Stimulated activated CD4-positive, alpha-beta T cell treated with anti-CD3 and anti-CD28 coated beads, Interleukin-15, amount 100 ng/mL, for 24 hours (primary cell): Measurements from ENCODE around the gene CT45A9.
"Not testable (repeated sequence)": the region's sequence is repeated elsewhere in the genome, so short reads cannot be mapped to it uniquely, and the experiment has no call there.

Experiments used
- DNase-seq: peaks from one replicate; pipeline ENCODE4 v3.0.0-alpha.2; 2020

The CT45A9 gene, protein sequence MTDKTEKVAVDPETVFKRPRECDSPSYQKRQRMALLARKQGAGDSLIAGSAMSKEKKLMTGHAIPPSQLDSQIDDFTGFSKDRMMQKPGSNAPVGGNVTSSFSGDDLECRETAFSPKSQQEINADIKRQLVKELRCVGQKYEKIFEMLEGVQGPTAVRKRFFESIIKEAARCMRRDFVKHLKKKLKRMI

DNA sequence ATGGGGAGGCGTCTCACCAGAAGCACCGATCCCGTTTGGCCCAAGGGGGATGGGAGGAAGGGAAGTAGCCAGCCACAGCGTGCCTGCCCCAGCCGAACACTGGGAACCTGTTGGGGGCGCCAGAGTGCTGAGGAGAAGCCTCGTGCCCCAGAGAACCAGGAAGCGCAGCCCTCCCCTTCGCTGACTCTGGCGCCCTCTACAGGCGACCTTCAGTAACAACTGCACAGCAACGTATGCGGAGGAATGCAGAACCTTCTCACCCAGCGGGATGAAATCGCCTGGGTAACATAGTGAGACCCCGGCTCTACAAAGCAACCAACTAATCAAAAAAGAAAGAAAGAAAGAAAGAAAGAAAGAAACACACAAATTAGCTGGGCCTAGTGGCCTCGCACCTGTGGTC, at the start of gene CT45A9:
TSS of gene CT45A9 (minus strand) at position 101 of the 400 bp plus-strand sequence. CDS start 3,751 bp downstream, outside the sequence.
- DNase-seq, result not testable (repeated sequence)

DNA sequence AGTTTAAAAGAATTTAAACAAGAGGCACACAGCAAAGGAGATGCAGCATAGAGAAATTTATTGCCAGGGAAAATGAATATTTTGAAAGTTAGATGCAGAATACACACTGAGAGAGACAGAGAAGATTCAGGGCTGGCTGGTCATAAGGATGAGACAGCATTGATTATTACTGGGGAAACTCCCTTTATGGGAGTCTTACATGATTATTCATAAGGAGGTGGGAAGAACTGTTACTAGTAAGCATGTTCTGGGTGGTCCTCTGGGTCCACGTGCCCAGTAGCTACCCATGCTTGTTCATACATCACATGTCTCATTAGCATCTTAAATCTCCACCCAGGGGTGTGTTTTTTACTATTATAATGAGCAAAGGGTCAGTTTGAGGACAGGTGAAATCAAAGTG, 48.9 kb upstream of the CT45A9 start:
- not testable (repeated sequence) for DNase-seq

DNA sequence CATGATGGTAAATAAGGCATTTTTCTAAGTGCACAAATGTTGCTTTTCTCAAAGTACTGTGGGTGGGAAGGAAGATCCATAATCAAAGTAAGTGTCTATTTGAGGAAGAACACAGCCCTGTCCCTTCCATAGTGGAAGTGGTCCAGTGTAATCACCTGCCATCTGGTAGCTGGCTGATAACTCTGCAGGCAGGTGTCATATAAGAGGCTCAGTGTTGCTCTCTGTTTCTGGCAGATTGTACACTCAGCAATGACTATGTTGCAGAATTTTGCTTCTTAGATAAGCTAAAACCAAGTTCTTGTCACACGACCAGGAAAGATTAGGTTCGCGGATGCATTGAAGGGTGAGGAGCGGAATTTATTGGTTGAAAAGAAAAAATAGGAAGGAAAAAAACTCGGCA, 42.8 kb upstream of the CT45A9 start:
- DNase-seq, result no peak

DNA sequence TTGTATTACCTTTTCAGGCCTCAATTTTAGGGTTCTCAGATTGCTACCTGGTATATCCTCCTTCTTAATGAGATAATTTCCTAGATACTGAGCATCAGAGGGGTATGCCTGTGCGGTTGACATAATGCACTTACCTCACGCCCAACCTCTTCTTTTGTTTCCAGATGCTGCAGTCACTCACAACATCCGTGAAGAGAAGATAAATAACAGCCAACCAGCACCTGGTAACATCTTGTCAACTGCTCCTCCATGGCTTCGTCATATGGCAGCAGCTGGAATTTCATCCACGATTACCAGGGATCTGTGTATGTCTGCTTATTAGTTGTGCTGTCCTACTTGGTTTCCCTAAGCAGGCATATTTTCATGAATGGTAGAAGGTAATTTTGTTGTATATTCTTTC, 38.6 kb upstream of the CT45A9 start:
- no peak for DNase-seq

DNA sequence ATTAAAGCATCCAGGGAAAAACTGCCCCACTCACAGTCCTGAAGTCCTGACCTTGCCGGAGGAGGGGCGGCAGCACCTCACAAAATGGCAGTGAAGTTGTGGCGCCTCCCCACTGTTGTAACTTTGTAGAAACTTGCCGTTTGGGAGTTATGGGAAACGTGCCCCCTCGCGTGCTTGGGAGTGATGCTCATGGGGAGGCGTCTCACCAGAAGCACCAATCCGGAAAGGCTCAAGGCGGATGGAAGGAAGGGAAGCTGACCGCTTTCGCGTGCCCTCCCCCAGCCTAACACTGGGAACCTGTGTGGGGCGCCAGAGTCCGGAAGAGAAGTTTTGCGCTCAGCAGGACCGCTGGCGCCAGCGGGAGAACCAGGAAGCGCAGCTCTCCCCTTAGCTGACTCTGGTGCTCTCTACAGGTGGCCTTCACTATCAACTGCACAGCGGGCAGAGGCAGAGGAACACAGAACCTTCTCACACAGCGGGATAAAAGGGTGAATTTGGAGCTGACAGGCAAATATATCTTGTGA, 21.7 kb upstream of the CT45A9 start, which contains the start of the genes CT45A10 and SAGE1:
TSS of gene CT45A10 (minus strand) at position 151 of the 524 bp plus-strand sequence. CDS start 8,100 bp downstream, outside the sequence.
TSS of gene SAGE1 (plus strand) at position 423 of the 524 bp plus-strand sequence. CDS start 2,527 bp downstream, outside the sequence.
- no peak for DNase-seq

DNA sequence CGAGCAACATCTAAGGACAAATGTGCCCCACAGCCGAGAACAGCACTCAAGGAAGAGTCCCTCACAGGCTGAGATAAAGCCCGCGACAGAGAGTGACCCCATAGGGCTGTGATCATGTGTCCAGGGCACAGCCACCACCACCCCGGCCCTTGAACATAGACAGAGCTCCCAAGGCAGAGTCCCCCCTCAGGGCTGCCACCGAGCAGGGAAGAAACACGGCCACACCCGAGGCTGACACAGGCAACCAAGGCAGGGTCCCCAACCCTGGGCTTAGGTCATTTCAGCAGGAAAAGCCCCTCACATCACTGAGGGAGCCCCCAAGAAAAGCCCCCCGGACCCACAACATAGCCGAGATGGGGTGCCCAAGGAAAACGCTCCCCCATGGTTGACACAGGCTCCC, 21.2 kb upstream of the CT45A9 start:
- DNase-seq, result no peak

DNA sequence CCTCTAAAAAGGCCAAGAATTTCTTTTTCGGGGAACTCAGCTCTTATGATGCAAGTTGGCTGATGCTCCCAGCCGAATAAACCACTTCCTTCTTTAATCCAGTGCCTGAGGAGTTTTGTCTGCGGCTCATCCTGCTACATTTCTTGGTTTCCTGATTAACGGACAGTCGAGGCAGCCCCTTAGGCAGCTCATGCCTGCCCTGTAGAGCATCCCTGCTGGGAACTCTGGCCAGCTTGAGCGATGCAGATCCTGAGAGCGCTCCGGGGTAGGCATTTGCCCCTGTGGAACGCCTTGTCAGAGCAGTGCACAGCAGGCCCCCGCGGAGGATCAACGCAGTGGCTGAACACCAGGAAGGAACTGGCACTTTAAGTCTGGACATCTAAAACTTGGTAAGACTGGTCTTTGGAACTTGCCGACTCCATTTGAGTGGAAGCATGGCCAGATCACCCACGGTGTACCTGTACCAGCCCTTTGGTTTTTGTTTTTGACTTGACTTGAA, 18.5 kb upstream of the CT45A9 start:
- no peak for DNase-seq

DNA sequence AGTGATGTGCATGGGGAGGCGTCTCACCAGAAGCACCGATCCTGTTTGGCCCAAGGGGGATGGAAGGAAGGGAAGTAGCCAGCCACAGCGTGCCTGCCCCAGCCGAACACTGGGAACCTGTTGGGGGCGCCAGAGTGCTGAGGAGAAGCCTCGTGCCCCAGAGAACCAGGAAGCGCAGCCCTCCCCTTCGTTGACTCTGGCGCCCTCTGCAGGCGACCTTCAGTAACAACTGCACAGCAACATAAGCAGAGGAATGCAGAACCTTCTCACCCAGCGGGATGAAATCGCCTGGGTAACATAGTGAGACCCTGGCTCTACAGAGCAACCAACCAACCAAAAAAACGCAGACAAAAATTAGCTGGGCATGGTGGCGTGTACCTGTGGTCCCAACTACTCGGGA, 17.4 kb upstream of the CT45A9 start:
- peak; percentile 52 for DNase-seq

DNA sequence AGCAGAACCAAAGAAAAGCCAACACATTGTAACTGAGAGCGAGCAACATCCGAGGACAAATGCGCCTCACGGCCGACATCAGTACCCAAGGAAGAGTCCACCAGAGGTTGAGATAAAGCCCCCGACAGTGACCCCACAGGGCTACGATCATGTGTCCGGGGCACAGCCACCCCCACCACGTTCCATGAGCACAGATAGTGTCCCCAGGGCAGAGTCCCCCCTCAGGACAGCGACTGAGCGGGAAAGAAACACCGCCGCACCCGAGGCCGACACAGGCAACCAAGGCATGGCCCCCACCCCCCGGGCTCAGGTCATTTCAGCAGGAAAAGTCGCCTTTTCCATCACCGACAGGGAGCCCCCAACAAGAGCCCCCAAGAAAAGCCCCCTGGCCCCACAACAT, 16.6 kb upstream of the CT45A9 start:
- not testable (repeated sequence) for DNase-seq

DNA sequence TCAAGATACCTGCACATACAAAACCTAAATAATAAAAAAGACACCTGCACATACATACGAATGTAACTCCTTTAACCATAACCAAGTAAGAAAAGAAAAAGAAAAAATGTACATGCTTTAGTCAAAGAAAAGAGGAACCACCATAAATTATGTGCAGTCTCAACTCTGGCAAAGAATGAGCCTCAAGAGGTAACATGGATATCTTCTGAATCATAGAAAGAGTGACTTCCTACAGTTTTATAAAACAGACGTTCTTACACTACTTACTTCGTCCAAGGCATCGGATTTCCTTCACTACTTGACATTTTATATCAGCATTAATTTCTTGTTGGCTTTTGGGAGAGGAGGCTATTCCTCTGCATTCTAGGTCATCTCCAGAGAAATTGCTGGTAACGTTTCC, 11.1 kb upstream of the CT45A9 start:
- not testable (repeated sequence) for DNase-seq

DNA sequence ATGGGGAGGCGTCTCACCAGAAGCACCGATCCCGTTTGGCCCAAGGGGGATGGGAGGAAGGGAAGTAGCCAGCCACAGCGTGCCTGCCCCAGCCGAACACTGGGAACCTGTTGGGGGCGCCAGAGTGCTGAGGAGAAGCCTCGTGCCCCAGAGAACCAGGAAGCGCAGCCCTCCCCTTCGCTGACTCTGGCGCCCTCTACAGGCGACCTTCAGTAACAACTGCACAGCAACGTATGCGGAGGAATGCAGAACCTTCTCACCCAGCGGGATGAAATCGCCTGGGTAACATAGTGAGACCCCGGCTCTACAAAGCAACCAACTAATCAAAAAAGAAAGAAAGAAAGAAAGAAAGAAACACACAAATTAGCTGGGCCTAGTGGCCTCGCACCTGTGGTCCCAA, 17.2 kb downstream of the CT45A9 start, which contains the start of gene CT45A8:
TSS of gene CT45A8 (minus strand) at position 101 of the 400 bp plus-strand sequence. CDS start 3,755 bp downstream, outside the sequence.
- DNase-seq, result not testable (repeated sequence)

DNA sequence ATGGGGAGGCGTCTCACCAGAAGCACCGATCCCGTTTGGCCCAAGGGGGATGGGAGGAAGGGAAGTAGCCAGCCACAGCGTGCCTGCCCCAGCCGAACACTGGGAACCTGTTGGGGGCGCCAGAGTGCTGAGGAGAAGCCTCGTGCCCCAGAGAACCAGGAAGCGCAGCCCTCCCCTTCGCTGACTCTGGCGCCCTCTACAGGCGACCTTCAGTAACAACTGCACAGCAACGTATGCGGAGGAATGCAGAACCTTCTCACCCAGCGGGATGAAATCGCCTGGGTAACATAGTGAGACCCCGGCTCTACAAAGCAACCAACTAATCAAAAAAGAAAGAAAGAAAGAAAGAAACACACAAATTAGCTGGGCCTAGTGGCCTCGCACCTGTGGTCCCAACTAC, 34.4 kb downstream of the CT45A9 start, which contains the start of gene CT45A7:
TSS of gene CT45A7 (minus strand) at position 101 of the 400 bp plus-strand sequence. CDS start 3,747 bp downstream, outside the sequence.
- DNase-seq, result not testable (repeated sequence)

DNA sequence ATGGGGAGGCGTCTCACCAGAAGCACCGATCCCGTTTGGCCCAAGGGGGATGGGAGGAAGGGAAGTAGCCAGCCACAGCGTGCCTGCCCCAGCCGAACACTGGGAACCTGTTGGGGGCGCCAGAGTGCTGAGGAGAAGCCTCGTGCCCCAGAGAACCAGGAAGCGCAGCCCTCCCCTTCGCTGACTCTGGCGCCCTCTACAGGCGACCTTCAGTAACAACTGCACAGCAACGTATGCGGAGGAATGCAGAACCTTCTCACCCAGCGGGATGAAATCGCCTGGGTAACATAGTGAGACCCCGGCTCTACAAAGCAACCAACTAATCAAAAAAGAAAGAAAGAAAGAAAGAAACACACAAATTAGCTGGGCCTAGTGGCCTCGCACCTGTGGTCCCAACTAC, 51.7 kb downstream of the CT45A9 start, which contains the start of gene CT45A2:
TSS of gene CT45A2 (minus strand) at position 101 of the 400 bp plus-strand sequence. CDS start 3,747 bp downstream, outside the sequence.
- DNase-seq, result not testable (repeated sequence)
